KG1 (cell line): ENCODE results near the gene R3HDM4.
A peak's percentile ranks its signal among the peaks of the same experiment; 100 is the strongest.
"Not testable (repeated sequence)": the region's sequence is repeated elsewhere in the genome, so short reads cannot be mapped to it uniquely, and the experiment has no call there.

Source experiments
- DNase-seq: peaks from one replicate; lab custom pipeline; 2025; lab: John Stamatoyannopoulos, UW

The R3HDM4 gene

DNA sequence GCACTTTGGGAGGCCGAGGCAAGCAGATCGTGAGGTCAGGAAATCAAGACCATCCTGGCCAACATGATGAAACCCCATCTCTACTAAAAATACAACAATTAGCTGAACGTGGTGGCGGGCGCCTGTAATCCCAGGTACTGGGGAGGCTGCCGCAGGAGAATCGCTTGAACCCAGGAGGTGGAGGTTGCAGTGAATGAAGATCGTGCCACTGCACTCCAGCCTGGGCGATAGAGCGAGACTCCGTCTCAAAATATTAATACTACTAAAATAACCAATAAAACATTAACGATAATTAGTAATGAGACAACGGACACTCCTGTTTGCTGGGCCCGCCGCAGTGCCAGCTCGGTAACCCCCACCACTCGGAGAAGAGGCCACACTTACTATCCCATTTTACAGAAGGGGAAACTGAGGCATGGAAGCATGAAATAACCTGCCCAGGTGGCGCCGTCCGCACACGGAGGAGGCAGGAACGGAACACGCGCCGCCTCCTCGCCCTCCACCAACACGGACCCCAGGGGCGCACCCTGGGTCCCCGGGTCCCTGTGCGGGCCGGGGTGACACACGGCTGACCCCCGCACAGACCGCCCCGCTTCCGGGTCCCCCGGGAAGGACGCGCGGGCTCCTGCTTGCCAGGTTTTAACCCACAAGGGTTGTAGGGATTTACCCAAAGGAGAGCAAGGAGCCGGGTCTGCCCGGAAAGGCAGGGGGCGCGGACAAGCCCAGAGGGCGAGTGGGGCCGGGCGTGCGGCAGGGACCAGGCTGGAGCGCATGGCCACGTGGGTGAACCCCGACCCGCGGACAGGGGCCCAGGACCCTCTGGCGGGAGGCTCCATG, 1.6 kb downstream of the R3HDM4 start:
- DNase-seq, result no peak

DNA sequence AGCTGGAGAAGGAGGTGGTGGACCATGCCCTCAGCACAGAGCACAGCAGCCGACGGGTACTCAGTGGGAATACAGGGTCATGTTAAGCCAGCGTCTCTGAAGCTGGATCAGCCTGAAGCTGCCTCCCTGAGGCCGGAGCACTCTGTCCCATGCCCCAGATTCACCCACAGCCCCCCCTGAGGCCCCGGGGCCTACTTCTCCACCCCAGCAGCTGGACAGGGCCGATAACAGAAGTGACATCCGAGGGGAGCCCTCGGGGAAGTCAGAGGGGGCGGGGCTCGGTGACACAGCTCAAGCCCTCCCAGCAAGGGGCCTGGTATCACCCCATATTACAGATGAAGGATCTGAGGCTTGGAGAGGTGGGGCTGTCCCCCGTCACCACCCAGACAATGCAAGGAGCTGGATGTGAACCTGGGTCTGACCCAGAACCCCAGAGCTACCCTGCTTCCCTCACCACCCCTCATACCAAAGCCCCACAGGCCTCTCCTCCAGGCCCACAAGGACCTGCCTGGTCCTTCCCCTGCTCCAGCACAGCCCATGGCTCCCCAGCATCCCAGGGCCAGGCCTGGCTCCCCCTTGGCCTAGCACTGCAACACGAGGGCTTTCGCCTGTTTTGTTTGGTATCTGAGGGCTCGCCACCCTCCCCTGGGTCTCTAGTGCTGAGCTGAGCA, 5.7 kb downstream of the R3HDM4 start:
- no peak for DNase-seq

DNA sequence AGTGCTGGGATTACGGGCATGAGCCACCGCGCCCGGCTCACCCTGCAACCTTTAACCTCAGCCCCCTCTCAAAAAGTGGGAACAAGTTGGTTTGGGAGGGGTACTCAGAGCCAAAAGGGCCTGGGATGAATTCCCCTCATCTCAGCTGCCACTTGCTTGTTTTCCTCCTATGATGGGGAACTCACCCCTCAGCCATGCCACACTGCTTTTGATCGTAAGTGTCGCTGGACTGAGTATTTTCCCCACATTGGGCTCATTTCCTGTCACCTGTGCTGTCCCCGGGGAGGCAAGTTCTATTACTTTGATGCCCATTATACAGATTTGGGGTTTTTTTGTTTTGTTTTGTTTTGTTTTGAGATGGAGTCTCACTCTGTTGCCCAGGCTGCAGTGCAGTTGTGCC, 6.5 kb downstream of the R3HDM4 start:
- DNase-seq, result no peak

DNA sequence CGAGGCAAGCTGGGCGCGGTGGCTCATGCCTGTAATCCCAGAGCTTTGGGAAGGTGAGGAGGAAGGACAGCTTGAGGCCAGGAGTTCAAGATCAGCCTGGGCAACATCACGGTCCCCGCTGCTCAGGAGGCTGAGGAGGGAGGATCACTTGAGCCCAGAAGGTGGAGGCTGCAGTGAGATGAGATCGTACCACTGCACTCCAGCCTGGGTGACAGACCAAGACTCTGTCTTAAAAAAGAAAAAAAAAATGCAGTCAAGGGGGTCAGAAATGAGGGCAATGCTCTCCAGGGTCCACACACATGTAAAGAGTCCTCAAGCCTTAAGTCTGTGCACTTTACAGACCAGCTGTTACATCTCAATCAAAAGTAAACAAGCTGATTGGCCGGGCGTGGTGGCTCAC, 8.5 kb downstream of the R3HDM4 start:
- no peak for DNase-seq

DNA sequence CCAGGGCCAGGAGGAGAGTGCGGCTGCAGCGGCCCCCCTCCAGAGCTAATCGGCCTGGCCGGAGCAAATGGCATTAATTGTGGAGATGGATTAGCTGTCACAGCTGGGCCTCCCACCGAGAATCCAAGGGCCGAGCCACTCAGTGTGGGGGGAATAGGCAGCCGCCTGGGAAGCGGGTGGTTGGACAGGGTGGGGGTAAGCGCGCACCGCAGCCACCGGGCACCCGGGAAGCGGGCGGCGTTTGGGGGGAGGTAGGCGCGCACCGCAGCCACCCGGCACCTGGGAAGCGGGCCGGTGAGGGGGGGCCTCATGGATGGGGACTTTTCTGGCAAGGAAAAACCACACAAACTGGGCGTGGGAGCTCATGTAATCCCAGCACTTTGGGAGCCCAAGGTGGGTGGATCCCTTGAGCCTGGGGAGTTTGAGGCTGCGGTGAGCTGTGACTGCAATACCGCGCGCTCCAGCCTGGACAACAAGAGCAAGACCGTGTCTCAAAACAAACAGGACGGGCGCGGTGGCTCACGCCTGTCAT, 9.7 kb downstream of the R3HDM4 start:
- DNase-seq, result no peak

DNA sequence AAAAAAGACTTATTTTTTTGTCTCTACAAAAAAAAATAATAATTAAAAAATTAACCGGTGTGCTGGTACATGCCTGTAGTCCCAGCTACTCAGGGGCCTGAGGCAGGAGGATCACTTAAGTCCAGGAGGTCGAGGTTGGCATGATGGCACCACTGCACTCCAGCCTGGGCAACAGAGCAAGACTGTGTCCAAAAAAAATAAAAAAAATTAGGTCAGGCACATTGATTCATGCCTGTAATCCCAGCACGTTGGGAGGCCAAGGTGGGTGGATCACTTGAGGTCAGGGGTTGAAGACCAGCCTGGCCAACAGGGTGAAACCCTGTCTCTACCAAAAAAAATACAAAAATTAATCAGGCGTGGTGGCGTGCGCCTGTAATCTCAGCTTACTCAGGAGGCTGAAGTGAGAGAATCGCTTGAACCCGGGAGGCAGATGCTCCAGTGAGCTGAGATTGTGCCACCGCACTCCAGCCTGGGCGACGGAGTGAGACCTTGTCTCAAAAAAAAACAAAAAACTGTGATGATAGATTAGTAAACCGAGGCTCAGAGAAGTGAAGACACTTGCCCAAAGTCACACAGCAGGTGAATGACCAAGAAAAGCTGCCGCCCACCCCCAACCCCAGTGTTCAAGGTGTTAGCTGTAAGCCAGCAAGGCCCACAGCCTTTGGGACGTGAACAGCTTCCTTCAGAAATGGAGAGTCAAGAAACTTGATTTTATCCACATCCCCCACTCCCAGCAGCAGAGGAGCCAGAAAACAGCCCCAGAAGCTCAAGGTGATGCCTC, 10.4 kb downstream of the R3HDM4 start:
- DNase-seq, result no peak

DNA sequence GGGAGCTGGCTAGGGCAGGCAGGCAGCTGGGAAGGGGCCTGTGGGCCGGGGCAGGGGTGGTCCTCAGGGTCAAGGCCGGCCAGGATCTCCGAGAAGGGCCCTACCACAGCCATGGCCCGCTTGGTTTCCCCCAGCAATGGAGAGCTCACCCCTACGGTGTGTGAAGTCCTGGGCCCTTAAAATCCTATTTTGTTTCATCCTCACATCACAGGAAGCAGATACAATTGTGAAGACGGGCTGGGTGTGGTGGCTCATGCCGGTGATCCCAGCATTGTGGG, 11.0 kb downstream of the R3HDM4 start:
- no peak for DNase-seq

DNA sequence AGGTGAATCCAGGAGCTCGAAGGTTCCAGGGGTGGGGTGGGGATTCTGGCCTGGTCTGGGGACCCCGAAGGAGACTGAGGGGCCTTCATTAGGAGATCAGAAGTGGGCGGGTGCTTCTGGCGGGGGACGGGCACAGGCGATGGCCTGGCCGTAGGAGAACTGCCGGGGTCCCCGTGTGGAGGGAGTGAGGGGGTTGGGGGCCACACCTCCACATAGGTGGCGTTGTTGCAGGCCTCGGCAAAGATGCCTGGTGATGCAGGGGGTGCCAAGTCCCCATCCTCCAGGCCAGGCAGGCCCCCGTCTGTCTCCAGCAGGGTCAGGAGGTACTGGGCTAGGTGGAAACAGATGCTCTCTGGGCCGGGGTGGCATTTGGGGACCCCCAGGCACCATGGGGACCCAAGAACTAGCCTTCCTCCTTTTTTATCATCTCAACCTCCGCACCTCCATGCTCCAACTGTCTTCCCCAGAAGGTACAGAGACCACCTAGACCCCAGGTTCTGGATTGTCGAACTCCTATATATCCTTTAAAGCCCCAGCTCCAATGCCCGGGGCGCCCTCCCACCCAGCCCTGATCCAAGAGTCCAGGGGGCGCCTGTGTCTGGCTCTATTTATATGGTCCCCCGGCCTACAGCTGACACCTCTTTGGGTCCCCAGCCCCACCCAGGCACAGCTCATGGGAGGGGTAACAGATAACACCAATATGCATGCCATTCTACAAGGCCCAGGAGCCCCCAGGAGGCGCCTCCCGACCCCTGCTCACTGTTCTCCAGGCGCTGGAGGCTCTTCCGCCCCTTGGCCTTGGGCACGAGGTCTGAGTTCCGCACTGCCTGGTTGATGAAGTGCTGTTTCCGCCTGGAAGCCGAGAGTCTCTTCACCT, 11.6 kb downstream of the R3HDM4 start:
- no peak for DNase-seq

DNA sequence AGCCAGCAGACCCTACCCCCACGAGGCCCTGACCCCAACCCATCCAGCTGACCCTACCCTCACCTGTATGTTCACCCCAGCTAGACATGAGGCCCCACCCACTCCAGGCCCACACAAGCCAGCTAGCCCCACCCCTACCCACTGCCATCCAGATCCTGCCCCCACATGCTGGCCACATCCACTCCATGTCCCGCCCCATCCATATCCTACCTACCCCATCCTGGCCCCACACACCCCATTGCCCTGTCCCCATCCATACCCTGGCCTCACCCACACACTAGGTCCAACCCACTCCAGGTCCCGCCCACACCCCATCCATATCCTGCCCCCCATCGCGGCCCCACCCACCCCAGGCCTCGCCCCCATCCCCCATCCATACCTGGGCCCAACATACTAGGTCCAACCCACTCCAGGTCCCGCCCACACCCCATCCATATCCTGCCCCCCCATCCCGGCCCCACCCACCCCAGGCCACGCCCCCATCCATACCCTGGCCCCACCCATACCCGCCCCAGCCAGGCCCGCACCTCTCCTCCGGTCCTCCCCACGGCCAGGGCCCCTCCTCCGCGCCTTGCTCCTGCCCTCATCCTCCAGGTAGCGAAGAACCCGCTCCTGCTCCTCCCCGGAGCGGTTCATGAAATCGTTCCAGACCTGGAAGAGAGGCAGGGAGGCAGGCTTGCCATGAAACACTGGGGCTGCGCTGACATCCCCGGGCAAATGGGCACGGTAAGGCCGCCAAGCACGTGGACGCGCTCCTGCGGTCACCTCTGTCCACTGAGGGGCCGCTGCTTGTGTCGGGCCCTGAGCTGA, 12.5 kb downstream of the R3HDM4 start:
- DNase-seq, result no peak

DNA sequence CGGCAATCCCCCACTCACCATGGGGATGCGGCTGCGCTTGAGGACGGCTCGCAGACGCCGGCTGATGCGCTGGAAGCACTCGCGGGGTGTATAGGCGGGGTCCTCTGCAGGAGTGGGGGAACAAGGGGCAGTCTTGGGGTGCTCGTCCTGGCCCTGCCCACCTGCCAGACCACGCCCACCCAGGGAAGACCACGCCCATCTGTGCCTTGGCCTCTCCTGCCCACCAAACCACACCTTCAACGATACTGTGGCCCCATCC, 13.0 kb downstream of the R3HDM4 start:
- no peak for DNase-seq

DNA sequence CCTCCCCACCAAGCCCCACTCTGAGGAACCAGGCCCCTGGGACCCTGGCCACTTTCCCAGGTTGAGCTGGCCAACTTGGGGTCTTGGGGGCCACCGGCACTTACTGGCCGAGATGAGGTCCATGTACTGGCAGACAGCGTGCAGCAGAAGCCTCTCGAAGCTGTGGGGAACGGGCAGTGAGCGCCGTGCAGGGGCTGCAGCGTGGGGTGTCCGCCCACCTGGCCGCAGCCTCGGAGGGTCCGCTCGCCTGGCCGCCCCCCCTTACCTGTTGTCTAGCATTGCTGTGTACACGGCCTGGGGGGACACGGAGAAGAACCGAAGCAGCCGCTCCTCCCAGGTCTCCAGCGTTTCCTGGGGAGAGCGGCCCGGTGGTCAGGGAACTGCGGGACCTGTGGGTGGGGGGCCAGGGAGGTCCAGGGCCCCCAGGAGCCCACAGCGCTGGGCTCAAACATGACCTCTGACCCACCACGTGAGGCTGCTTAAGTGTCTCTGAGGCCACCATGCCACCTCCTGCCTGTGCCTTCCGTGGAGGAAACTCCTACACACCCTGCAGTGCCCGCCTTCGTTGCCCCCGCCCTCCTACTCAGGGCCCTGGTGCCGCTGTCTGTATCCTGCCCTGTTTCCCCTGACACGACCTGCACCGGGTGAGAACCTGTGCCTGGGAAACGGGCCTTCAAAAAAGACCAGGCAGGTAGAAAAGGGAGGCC, 13.5 kb downstream of the R3HDM4 start:
- DNase-seq, result no peak

DNA sequence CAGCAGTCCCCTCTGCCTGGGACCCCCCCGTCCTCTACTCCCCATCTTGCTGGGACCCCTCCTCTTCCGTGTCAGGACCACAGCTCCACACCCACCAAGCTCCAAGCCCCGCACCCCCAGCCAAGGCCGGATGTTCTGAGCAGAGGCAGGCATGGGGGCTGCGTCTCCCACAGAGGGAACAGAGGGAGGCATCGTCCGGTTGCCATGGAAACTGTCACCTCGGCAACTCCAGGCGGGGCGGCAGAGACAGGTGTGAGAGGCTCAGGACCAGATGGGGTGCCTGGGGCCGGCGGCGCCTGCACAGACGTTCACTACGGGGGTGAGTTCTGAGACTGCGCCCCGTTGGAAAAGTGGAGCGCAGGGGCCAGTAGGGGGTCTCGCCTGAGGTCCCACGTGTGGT, 14.4 kb downstream of the R3HDM4 start:
- DNase-seq, result no peak

DNA sequence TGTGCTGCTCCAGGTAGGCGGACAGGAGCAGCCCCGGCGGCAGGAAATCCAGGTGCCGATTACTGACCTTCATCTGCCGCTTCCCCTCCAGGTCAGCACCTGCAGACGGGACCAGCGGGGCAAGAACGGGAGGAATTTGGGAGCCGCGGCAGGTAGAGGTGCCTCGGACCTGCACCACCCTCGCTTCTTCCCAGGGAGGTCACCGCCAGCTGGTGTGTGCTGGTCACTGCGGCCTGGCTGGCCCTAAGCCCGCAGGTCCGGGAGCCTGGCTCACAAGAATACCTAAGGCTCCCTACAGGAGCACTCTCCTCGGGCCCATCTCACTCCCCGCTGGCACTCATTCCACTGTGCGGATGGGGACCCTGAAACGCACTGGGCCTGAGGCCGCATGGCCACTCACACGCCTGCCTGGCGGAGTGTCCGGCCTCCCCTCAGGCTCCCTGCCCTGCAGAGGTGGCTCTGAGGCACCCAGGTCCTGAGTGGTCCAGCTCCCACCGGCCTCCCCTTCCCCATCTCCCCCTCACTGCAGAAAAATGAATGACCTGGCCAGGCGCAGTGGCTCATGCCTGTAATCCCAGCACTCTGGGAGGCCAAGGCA, 15.5 kb downstream of the R3HDM4 start:
- no peak for DNase-seq

DNA sequence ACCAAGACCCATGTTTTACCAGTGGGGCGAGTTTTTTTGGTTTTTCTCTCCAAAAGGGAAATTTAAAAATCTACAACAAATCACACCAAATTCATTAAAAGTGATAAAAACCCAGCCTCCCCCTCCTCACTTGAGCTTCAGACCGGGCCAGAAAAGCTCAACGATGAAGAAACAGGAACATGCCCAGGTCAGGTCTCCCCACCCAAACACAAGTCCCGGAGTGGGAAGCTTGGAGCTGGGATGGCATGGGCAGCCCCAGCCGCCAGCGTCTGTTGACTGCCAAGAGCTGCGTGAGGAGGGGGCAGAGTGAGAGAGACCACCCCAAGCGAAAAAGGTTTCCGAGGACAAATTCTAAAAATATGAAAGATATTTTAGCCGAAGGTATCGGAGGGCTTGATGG, 16.0 kb downstream of the R3HDM4 start:
- no peak for DNase-seq

DNA sequence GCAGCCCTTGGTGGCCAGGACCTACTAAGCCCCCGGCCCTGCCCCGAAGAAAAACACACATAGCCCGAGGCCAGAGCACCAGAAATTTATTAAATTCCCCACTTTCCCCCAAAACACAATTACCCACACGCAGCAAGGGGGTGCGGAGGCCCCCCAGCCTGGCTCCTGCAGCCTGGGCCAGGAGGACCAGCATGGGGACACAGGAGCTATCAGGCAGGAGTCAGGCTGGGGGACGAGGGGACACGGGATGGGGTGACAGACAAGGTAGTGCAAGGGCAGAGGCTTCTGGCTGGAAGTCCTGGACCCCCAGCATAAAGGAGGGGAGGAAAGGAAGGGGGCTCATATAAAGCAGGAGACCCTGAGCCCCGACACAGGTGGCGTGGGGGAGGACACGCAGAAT, 16.6 kb downstream of the R3HDM4 start:
- no peak for DNase-seq

DNA sequence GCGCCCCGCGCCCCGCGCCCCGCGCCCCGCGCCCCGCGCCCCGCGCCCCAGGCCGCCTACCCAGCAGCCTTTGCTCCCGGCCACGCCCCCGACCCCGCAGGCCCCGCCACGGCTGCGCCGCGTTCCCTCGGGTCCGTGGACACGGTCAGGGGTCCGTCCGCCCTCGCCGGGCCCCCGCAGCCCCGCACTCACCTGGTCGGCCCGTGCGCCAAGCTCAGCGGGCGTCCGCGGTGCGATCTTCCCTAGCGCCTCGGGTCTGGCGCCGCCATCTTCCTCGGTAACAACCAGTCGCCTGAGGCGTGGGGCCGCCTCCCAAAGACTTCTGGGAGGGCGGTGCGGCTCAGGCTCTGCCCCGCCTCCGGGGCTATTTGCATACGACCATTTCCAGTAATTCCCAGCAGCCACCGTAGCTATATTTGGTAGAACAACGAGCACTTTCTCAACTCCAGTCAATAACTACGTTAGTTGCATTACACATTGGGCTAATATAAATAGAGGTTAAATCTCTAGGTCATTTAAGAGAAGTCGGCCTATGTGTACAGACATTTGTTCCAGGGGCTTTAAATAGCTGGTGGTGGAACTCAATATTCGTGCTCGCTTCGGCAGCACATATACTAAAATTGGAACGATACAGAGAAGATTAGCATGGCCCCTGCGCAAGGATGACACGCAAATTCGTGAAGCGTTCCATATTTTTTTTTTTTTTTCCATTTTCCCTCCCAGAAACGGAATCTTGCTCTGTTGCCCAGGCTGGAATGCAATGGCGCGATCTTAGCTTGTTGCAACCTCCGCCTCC, 19.9 kb downstream of the R3HDM4 start, which contains the start of the genes MED16 and RNU6-9:
TSS of gene MED16 (minus strand) at position 294 of the 796 bp plus-strand sequence. CDS start 2,056 bp downstream, outside the sequence.
TSS of gene RNU6-9 (plus strand) at position 591 of the 796 bp plus-strand sequence.
- peak; percentile 88 for DNase-seq

DNA sequence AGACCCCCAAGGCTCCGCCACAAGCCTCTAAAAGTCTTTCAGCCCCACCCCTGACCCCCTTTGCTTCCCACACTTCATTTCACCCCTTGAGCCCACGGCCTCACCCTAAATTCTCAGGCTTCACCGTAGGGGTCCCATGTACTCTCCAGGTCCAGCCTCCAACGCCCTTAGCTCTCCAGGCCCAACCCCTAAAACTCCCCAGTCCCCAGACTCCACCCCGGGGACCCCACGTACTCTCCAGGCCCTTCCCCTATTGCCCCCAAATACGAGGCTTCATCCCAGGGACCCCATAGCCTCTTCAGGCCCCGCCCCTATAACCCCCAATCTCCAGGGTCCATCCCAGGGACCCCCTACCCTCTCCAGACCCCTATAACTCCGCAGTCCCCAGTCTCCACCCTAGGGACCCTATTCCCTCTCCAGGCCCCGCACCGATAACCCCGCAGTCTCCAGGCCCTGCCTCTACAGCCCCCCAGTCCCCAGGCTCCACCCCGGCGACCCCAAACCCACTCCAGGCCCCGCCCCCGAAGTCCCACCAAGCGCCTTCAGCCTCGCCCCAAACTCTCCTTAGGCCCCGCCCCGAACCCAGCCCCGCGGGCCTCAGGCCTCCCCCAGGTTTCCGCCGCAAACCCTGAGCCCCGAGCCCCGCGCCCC, 20.7 kb downstream of the R3HDM4 start:
- DNase-seq, result no peak

DNA sequence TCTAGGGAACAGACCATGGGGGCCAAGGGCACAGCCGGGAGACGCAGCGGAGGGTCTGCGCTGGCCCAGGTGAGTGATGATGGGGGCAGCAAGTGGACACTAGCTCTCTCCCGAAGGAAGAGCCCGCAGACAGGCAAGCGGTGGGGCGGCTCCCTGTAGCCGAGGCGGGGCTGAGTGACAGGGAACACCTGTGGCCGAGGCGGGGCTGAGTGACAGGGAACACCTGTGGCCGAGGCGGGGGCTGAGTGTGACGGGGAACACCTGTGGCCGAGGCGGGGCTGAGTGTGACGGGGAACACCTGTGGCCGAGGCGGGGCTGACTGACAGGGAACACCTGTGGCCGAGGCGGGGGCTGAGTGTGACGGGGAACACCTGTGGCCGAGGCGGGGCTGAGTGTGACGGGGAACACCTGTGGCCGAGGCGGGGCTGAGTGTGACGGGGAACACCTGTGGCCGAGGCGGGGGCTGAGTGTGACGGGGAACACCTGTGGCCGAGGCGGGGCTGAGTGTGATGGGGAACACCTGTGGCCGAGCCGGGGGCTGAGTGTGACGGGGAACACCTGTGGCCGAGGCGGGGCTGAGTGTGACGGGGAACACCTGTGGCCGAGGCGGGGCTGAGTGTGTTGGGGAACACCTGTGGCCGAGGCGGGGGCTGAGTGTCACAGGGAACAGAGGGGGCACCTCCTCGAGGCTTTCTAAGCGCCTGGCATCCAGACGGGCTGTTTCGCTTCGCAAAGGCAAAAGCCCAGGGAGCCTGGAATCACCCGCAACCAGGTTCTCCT, 21.4 kb downstream of the R3HDM4 start:
- DNase-seq, result not testable (repeated sequence)
